Measurements from ENCODE around the gene ZNF593. TPM values are rescaled to one million over a fixed set of nuclear protein-coding genes. Genes with fewer than 3 reads are reported as not detected.

ZNF593 gene
- total RNA-seq, 2 donors from 2014 or later, result 12.8 to 30.5 TPM

DNA sequence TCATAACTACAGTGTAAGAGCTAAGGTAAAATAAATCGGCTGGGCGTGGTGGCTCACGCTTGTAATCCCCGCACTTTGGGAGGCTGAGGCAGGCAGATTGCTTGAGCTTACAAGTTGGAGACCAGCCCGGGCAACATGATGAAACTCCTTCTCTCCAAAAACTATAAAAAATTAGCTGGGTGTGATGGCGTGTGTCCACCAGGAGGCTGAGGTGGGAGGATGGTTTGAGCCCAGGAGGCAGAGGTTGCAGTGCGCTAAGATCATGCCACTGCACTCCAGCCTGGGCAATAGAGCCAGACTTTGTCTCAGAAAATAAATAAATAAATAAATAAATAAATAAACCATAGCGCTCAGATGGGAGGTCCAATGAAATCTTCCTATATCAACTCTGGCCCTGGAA is 27.5 kb upstream of the ZNF593 start:
- H3K27ac ChIP-seq, result no peak overlapping the region
- no peak overlapping the region for H3K4me3 ChIP-seq
- DNase-seq (ENCODE audit: low spot score), result peak; percentile 51

DNA sequence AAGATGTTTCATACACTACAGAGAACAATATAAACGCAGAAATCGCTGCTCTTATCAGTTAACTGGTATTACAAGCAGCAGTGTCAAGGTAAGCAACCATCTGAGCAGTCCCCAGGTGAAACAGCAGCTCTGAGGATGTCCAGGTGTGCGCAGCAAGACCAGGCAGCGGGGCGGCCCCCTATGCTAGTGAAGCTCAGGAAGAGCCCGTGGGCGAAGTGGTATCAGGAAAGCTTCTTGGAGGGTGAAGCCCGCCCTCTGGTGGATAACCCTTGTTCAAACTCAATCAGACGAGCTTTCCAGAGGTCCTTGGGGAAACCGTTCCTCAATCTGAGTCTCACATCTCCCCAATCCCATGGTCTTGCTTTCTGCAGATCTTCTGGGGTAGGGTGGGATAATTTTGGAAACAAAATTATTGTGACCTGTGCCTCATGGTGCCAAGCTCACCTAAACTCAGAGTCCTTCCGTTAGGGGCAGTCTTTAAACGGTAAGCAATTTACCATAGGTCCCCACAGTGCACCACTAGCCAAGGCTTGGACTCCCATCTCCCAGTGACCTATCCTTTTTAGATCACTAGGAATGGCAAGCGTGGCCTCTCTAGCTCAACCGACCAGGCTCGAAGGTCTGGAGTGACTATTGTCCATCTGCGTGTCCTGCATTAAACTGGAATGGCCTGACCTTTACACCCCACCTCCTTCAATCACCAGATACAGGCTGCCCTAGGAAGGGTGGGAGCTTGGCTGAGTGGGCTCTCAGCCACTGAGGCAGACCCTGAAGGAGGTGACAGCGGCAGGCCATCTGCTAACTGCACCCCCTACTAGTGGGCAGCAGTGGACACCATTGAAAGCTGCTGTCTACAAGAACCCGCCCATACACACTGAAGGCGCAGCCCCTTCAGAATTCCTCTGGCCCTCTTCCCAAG is 24.4 kb upstream of the ZNF593 start:
- H3K4me1 ChIP-seq, result peaks cover 0 to 7% of the 10 kb centered on the region in 2 donors
- H3K4me3 ChIP-seq, result no peak overlapping the region
- no peaks in the 10 kb centered on the region for H3K27me3 ChIP-seq
- peak; percentile 90 for DNase-seq (ENCODE audit: low spot score)
- no peaks in the 10 kb centered on the region for H3K36me3 ChIP-seq
- no peak overlapping the region for H3K27ac ChIP-seq
- H3K9me3 ChIP-seq, result no peaks in the 10 kb centered on the region
- peak; percentile 50 to 85 for TF ChIP-seq CTCF (IDR thresholded peaks at IDR 0.05)

More for the DNA sequence above, 27.5 kb upstream of the ZNF593 start:
- peaks cover 0 to 7% of the 10 kb centered on the region in 2 donors for H3K4me1 ChIP-seq
- TF ChIP-seq CTCF (IDR thresholded peaks at IDR 0.05), result no peak
- no peaks in the 10 kb centered on the region for H3K27me3 ChIP-seq
- H3K36me3 ChIP-seq, result no peaks in the 10 kb centered on the region
- no peaks in the 10 kb centered on the region for H3K9me3 ChIP-seq

- TF ChIP-seq CTCF (IDR thresholded peaks at IDR 0.05), result no peak
- no peak for DNase-seq (ENCODE audit: low spot score)
- Histone ChIP-seq H3K4me1 (peaks cover 0 to 7% of the 10 kb centered on the region in 2 donors), H3K36me3 (no peaks in the 10 kb centered on the region), H3K4me3 (no peak overlapping the region), H3K27ac (no peak overlapping the region), H3K27me3 (no peaks in the 10 kb centered on the region), H3K9me3 (no peaks in the 10 kb centered on the region)
Measured at GRCh38 chr1:26145960-26146294, 23.8 kb upstream of the ZNF593 start.

DNA sequence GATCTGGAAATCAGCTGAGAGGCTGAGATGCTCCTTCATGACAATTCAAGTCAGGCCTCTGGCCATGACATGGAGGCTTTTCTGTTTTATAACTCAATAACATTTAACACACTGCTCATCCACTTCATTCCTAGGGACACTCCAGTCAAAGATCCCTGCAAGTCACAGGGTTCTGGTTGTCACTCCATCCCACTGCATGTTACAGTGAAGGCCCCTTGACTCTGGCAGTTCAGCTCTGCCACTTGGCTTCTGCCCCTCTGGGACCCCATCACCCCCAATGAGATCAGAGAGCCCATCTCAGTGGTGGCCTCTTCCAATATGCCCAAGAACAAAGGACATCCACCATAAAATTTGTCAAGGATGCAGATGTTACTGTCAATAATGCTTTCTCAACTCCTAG is 20.8 kb upstream of the ZNF593 start:
- H3K27me3 ChIP-seq, result no peaks in the 10 kb centered on the region
- peaks cover 0 to 7% of the 10 kb centered on the region in 2 donors for H3K4me1 ChIP-seq
- no peaks in the 10 kb centered on the region for H3K36me3 ChIP-seq
- no peak overlapping the region for H3K4me3 ChIP-seq
- H3K9me3 ChIP-seq, result no peaks in the 10 kb centered on the region
- DNase-seq (ENCODE audit: low spot score), result peak; percentile 7
- H3K27ac ChIP-seq, result no peak overlapping the region
- no peak for TF ChIP-seq CTCF (IDR thresholded peaks at IDR 0.05)

DNA sequence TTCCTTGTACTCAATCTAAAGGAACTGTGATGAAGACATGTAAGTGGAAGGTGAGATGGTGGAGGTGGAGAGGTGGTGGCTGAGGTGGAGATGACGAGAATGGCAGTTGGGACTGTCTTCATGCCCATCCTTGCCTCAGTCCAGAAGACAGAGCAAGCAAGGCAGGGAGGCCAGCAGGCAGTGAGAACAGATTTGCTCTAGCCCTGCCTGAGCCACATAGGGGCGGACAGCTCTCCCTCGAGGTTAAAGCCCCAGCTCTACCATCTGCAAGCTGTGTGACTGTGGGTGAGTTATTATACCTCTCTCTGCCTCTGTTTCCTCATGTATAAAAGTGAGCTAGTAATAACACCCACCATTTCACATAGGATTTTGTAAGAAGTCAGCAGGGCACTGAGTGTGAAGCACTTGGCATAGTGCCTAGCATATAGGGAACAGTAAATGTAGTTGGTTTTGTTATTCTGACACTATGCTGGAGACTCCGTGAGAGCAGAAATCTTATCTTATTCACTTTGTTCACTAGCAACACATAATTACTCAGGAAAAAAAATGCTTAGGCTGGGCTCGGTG is 15.7 kb upstream of the ZNF593 start:
- DNase-seq (ENCODE audit: low spot score), result no peak
- Histone ChIP-seq H3K4me3 (no peak overlapping the region), H3K9me3 (no peaks in the 10 kb centered on the region), H3K27me3 (no peaks in the 10 kb centered on the region), H3K4me1 (peaks cover 0 to 34% of the 10 kb centered on the region in 2 donors), H3K36me3 (no peaks in the 10 kb centered on the region), H3K27ac (no peak overlapping the region)
- no peak for TF ChIP-seq CTCF (IDR thresholded peaks at IDR 0.05)
